WTC11 (cell line): ENCODE data around the gene MYBPC2. TPM values are rescaled to one million over a fixed set of nuclear protein-coding genes. Genes with fewer than 3 reads are reported as not detected.

Experiments
- ATAC-seq: fragments of 200-7000 bp; cut with Tn5 transposase; 2 replicates; pipeline ENCODE4 v1.10.0; 2021; ENCODE audit warnings: mild to moderate bottlenecking, moderate library complexity
- CTCF ChIA-PET: fragments of 300-600 bp; sonication (Branson Sonifier 250); formaldehyde crosslinking; loops from one replicate; lab custom pipeline; 2021; ENCODE audit warnings: antibody characterized with exemption; lab: Charles Lee
- POLR2A ChIA-PET: fragments of 350-600 bp; sonication (Branson Sonifier 250); formaldehyde crosslinking; loops from one replicate; lab custom pipeline; 2021; ENCODE audit warnings: antibody characterized with exemption; lab: Charles Lee
- DNase-seq: peaks from one replicate; pipeline ENCODE4 v3.0.0; 2021; ENCODE audit warnings: low spot score
- H3K27ac Mint-ChIP-seq: 2 replicates; pipeline ENCODE4 v1.8.0; 2021; ENCODE audit warnings: mixed read lengths
- H3K27me3 Mint-ChIP-seq: 2 replicates; pipeline ENCODE4 v1.8.0; 2021; ENCODE audit warnings: low read depth, mild to moderate bottlenecking, moderate library complexity, mixed read lengths
- H3K36me3 Mint-ChIP-seq: 2 replicates; pipeline ENCODE4 v1.8.0; 2021; ENCODE audit warnings: mixed read lengths
- H3K4me1 Mint-ChIP-seq: 2 replicates; pipeline ENCODE4 v1.8.0; 2022; ENCODE audit warnings: mixed read lengths
- H3K4me3 Mint-ChIP-seq: 2 replicates; pipeline ENCODE4 v1.8.0; 2021; ENCODE audit warnings: mild to moderate bottlenecking, moderate library complexity, mixed read lengths
- H3K9me3 Mint-ChIP-seq: 2 replicates; pipeline ENCODE4 v1.8.0; 2021; ENCODE audit warnings: mixed read lengths
- ATF2 ChIP-seq: sonication (generic); formaldehyde crosslinking; IDR thresholded peaks from 2 replicates; pipeline ENCODE4 v1.8.1; 2022; ENCODE audit warnings: low read depth, missing genetic modification reagents, borderline replicate concordance
- CREB1 ChIP-seq: sonication (generic); formaldehyde crosslinking; IDR thresholded peaks from 2 replicates; pipeline ENCODE4 v1.8.0; 2023; ENCODE audit warnings: mild to moderate bottlenecking, missing genetic modification reagents
- CTCF ChIP-seq: fragments of 200-600 bp; IDR thresholded peaks from 2 replicates; pipeline ENCODE4 v1.8.0; 2022; ENCODE audit warnings: antibody characterized with exemption
- ELF4 ChIP-seq: sonication (generic); formaldehyde crosslinking; IDR thresholded peaks from 2 replicates; pipeline ENCODE4 v1.8.1; 2022; ENCODE audit warnings: low read depth, mild to moderate bottlenecking, moderate library complexity, missing genetic modification reagents
- FOXJ3 ChIP-seq: sonication (generic); formaldehyde crosslinking; IDR thresholded peaks from 2 replicates; pipeline ENCODE4 v1.9.0; 2021; ENCODE audit warnings: missing genetic modification reagents, mild to moderate bottlenecking, borderline replicate concordance
- GRHL2 ChIP-seq: fragments of 250-450 bp; sonication (Bioruptor Pico); IDR thresholded peaks from 2 replicates; pipeline ENCODE4 v1.8.0; 2022; ENCODE audit warnings: mild to moderate bottlenecking, moderate library complexity; ENCODE audit not compliant: insufficient replicate concordance, severe bottlenecking
- JAZF1 ChIP-seq: fragments of 250-450 bp; sonication (Bioruptor Pico); IDR thresholded peaks from 2 replicates; pipeline ENCODE4 v1.9.0; 2021; ENCODE audit warnings: moderate library complexity, mild to moderate bottlenecking, inconsistent platforms
- MXD4 ChIP-seq: fragments of 250-450 bp; sonication (Bioruptor Pico); IDR thresholded peaks from 2 replicates; pipeline ENCODE4 v1.8.0; 2021; ENCODE audit warnings: mild to moderate bottlenecking, moderate library complexity, borderline replicate concordance
- NFE2L1 ChIP-seq: sonication (generic); formaldehyde crosslinking; IDR thresholded peaks from 2 replicates; pipeline ENCODE4 v1.8.1; 2023; ENCODE audit warnings: missing genetic modification reagents
- NR1H2 ChIP-seq: sonication (generic); formaldehyde crosslinking; IDR thresholded peaks from 2 replicates; pipeline ENCODE4 v1.9.0; 2021; ENCODE audit warnings: mild to moderate bottlenecking, moderate library complexity, missing genetic modification reagents
- OVOL2 ChIP-seq: fragments of 250-450 bp; sonication (Bioruptor Pico); IDR thresholded peaks from 2 replicates; pipeline ENCODE4 v1.9.0; 2021; ENCODE audit warnings: mild to moderate bottlenecking, borderline replicate concordance
- PRDM15 ChIP-seq: sonication (generic); formaldehyde crosslinking; IDR thresholded peaks from 2 replicates; pipeline ENCODE4 v1.8.0; 2022; ENCODE audit warnings: missing genetic modification reagents
- SP1 ChIP-seq: sonication (generic); formaldehyde crosslinking; conservative IDR thresholded peaks from 2 replicates; pipeline ENCODE4 v1.8.1; 2022; ENCODE audit warnings: missing genetic modification reagents
- USF1 ChIP-seq: sonication (generic); formaldehyde crosslinking; IDR thresholded peaks from 2 replicates; pipeline ENCODE4 v1.8.0; 2022; ENCODE audit warnings: mild to moderate bottlenecking, missing genetic modification reagents
- ZNF121 ChIP-seq: sonication (generic); formaldehyde crosslinking; IDR thresholded peaks from 2 replicates; pipeline ENCODE4 v1.8.0; 2023; ENCODE audit warnings: missing genetic modification reagents
- ZNF138 ChIP-seq: sonication (generic); formaldehyde crosslinking; conservative IDR thresholded peaks from 2 replicates; pipeline ENCODE4 v1.8.1; 2022; ENCODE audit warnings: mild to moderate bottlenecking, moderate library complexity, missing genetic modification reagents
- ZNF219 ChIP-seq: sonication (generic); formaldehyde crosslinking; IDR thresholded peaks from 2 replicates; pipeline ENCODE4 v1.8.0; 2023; ENCODE audit warnings: missing genetic modification reagents, mild to moderate bottlenecking, borderline replicate concordance
- ZNF281 ChIP-seq: sonication (generic); formaldehyde crosslinking; IDR thresholded peaks from 2 replicates; pipeline ENCODE4 v1.8.0; 2023; ENCODE audit warnings: mild to moderate bottlenecking, missing genetic modification reagents
- ZNF317 ChIP-seq: sonication (generic); formaldehyde crosslinking; IDR thresholded peaks from 2 replicates; pipeline ENCODE4 v1.8.1; 2023; ENCODE audit warnings: low read depth, mild to moderate bottlenecking, moderate library complexity, missing genetic modification reagents, borderline replicate concordance
- ZNF396 ChIP-seq: fragments of 250-450 bp; sonication (Bioruptor Pico); IDR thresholded peaks from 2 replicates; pipeline ENCODE4 v1.8.0; 2021; ENCODE audit warnings: mild to moderate bottlenecking, moderate library complexity, borderline replicate concordance
- ZNF423 ChIP-seq: fragments of 250-450 bp; sonication (Bioruptor Pico); IDR thresholded peaks from 2 replicates; pipeline ENCODE4 v2.1.2; 2022; ENCODE audit warnings: mild to moderate bottlenecking, moderate library complexity
- total RNA-seq: library from RNA; stranded (reverse); gene quantifications from 3 replicates; pipeline ENCODE4 v1.2.3, GENCODE V29; 2021

Gene MYBPC2
- total RNA-seq, 1 experiment from 2014 or later: 2.6 TPM

GRCh38 chr19:50460161-50460765 lies 27.6 kb downstream of the MYBPC2 start (continued):
- no peak for TF ChIP-seq FOXJ3 (CRISPR knock-in tag)
- no peak for TF ChIP-seq PRDM15 (CRISPR knock-in tag)
- TF ChIP-seq MXD4 (CRISPR knock-in tag): no peak
- TF ChIP-seq ZNF219 (CRISPR knock-in tag): no peak
- no peak for TF ChIP-seq ZNF396 (CRISPR knock-in tag)
- no peak for TF ChIP-seq ATF2 (CRISPR knock-in tag)

- Mint-ChIP-seq H3K4me1 (peaks cover 6% of the 10 kb centered on the region), H3K36me3 (no peaks in the 10 kb centered on the region), H3K9me3 (0 out of 2 replicates have a peak, but pooled peaks cover 3% of the 10 kb centered on the region), H3K27me3 (no peaks in the 10 kb centered on the region; the same call in 1 of the 2 replicates), H3K4me3 (no peak overlapping the region), H3K27ac (no peak overlapping the region)
- TF ChIP-seq JAZF1 (CRISPR knock-in tag): no peak
- peak; percentile 72 for TF ChIP-seq CTCF
- TF ChIP-seq ZNF121 (CRISPR knock-in tag): peak; percentile 96
- DNase-seq: peak; percentile 77
- POLR2A ChIA-PET: no interaction called here
- CTCF ChIA-PET: interaction anchor here (0.6 to 2.3 kb wide), 26 partner anchors 9 to 343 kb away, joined by 3 to 30 read pairs (median 4); partner anchors contain the start of genes MYBPC2, NR1H2, POLD1 and SPIB
- ATAC-seq: peak; percentile 72
Observed at GRCh38 chr19:50461066-50461875, 28.6 kb downstream of the MYBPC2 start.

GRCh38 chr19:50462970-50463369 lies 30.3 kb downstream of the MYBPC2 start:
- no peak for TF ChIP-seq ZNF423 (CRISPR knock-in tag)
- no peak for TF ChIP-seq ZNF138 (CRISPR knock-in tag)
- TF ChIP-seq CREB1 (CRISPR knock-in tag): no peak
- no peak for TF ChIP-seq ZNF281 (CRISPR knock-in tag)
- TF ChIP-seq USF1 (CRISPR knock-in tag): no peak
- no peak for TF ChIP-seq GRHL2 (CRISPR knock-in tag)
- no peak for TF ChIP-seq ZNF317 (CRISPR knock-in tag)
- TF ChIP-seq NFE2L1 (CRISPR knock-in tag): no peak
- no peak for TF ChIP-seq ELF4
- no peak for TF ChIP-seq SP1 (CRISPR knock-in tag)
- no peak for TF ChIP-seq NR1H2
- TF ChIP-seq OVOL2 (CRISPR knock-in tag): no peak
- TF ChIP-seq MXD4 (CRISPR knock-in tag): no peak
- TF ChIP-seq FOXJ3 (CRISPR knock-in tag): no peak
- DNase-seq (no peak), ATAC-seq (no peak)
- ChIA-PET POLR2A (interaction anchor here (1.0 kb wide), 1 partner anchor 95 kb away, joined by 4 read pairs; no protein-coding TSS in a partner anchor), CTCF (interaction anchor here (0.8 to 2.3 kb wide), 4 partner anchors 74 to 106 kb away, joined by 3 to 11 read pairs (median 6); partner anchors contain the start of gene POLD1)
- no peaks in the 10 kb centered on the region; the same call in none of the 2 replicates for H3K27me3 Mint-ChIP-seq
- peaks cover 7% of the 10 kb centered on the region for H3K4me1 Mint-ChIP-seq
- no peaks in the 10 kb centered on the region for H3K36me3 Mint-ChIP-seq
- no peaks in the 10 kb centered on the region for H3K9me3 Mint-ChIP-seq
- no peak overlapping the region for H3K27ac Mint-ChIP-seq
- H3K4me3 Mint-ChIP-seq: no peak overlapping the region
